Activated T-helper 1 cell treated with Interleukin-2 at 50 U/mL for 16 hours (primary cell): ENCODE results near the gene BTRC.
"Not testable (repeated sequence)": the region's sequence is repeated elsewhere in the genome, so short reads cannot be mapped to it uniquely, and the experiment has no call there.

ENCODE experiments used
- DNase-seq: peaks from one replicate; pipeline ENCODE4 v3.0.0-alpha.2; 2020; ENCODE audit warnings: low read depth

Gene BTRC

DNA sequence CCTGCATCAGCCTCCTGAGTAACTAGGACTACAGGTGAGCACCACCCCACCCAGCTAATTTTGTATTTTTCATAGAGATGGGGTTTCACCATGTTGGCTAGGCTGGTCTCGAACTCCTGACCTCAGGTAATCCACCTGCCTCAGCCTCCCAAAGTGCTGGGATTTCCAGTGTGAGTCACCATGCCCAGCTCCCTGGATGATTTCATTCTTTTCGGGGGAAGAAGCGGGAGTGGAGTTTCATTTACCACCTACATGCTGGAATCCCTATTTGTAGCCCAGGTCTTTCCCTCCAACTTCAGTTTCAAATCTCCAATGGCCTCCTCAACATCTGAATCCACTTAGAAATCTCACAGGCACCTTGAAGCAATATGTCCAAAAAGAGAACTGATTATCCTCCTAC, 2.9 kb upstream of the BTRC start:
- DNase-seq = no peak

- DNase-seq = no peak
These were observed 2.5 kb upstream of the BTRC start for GRCh38 chr10:101351477-101351876.

DNA sequence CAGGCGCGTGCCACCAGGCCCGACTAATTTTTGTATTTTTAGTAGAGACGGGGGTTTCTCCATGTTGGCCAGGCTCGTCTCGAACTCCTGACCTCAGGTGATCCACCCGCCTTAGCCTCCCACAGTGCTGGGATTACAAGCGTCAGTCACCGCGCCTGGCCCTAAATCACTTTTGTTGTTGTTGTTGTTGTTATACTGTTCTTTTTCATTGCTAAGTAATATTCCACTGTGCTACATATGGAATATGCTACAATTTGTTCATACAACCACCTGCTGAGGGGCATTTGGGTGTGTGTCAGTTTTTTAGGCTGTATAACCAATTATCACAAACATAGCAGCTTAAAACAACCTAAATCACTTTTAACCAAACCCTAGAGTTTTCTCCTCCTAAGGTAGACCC, 1.1 kb upstream of the BTRC start:
- not testable (repeated sequence) for DNase-seq

DNA sequence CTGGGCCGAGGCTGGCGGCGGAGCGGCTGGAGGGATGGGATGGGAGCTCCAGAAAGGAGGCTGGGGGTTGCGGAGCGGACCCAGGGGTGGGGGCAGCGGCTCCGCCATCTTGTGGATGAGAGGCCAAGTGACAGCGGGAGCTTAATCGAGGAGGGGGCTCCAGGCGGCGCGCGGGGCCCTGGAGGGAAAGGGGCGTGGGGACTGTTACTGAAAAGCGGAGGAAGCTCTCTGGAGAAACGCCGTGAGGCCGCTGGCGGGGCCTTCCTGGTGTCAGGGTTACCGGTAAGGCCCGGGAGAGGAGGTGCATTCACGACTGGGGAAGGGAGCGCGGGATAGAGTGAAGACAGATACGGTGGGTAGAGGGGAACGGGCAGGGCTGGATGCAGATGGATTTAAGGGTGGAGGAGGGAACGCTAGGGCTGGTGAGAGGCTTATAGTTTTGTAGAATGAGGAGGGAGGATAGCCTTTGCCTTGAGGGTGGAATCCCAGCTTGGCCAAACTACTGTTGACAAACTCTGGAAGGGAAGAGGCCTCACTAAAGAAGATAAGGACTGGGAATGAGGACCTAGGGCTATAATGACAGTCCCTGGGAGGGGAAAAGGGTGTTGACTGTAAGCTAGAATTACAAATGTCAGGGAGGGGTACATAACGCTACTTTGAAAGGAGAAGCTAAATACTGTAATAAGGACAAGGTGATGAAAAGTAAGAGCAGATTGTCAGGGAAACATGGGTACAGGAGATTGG, 535 bp downstream of the BTRC start:
- DNase-seq = peak; percentile 12

DNA sequence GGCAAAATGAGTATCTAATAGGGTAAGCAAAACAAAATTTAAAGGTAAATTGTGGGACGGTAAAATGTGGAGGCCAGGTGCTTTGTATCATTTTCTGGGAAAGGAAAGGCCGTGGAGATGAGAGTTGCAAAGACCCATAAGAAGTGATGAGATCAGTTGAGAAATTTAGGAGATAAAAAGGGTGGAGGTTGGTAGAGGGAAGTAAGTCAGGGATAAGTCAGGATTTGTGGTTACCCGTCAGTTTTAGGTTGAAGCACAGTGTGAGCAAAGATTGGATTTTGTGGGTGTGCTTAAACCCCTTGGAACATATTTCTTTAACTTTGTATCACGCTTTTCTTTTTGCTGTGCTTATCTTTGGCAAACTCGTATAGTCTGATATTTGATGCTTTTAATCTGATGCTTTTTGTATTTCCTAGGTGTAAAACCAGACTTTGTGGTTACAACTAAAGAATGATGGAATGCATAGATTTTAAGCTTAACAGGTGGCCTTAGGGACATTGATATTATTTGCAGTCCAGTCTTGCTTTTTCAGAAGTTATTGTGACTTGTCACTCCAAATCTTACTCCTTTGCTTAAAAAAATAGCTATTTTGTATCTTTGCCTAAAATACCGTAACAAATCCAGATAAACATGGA, 1.2 kb downstream of the BTRC start:
- DNase-seq = no peak

DNA sequence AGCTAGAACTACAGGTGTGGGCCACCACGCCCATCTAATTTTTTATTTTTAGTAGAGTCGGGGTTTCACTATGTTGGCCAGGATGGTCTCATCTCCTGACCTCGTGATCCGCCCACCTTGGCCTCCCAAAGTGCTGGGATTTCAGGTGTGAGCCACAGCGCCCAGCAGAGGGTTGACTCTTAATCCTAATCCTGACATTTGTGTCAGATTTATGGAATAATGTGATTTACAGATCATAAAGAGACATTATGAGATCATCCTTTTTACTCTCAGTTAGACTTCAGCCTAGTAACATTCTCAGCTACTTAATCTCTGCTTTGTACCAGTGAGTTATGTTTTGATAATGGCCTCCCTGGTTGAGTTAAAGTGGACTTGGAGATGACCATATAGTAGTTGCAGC, 2.2 kb downstream of the BTRC start:
- no peak for DNase-seq

DNA sequence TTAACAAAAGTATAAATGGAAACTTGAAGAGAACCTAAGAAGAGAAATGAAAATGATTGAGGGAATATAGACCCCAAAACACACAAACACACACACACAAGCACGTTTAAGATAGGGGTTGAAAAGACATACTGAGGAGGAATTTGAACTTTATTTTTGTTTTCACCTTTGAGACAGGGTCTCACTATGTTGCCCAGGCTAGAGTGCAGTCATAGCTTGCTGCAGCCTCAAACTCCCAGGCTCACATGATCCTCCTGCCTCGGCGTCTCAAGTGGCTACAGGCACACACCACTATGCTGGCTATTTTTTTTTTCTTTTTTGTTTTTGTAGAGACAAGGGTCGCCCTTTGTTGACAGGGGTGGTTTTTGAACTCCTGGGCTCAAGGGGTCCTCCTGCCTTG, 4.0 kb downstream of the BTRC start:
- no peak for DNase-seq

DNA sequence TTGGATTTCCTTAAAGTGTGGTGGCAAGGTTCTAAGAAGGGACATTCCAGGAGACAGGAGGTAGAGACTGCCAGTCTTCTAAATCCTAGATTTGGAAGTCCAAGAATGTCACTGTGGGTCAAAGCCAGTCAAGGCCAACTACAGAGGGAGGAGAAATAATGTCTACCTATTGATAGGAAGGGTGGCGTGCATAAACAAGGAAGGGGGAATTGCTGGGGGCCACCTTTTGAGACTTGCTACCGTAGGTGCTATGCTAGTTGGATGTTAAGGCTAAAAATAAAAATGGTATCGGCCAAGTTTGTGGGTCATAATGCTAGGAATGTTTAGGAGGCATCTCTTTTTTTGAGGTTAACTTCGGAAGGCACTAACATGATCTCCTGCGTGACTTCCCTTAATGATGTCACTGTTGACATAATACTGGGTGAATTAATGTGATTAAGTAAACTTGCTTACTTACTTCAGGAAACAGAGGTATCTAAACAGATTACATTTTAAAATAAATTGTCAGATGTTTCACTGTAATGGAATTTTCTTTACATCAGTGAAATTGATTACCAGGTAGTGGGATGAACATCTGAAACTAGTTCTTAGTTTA, 4.8 kb downstream of the BTRC start:
- no peak for DNase-seq

DNA sequence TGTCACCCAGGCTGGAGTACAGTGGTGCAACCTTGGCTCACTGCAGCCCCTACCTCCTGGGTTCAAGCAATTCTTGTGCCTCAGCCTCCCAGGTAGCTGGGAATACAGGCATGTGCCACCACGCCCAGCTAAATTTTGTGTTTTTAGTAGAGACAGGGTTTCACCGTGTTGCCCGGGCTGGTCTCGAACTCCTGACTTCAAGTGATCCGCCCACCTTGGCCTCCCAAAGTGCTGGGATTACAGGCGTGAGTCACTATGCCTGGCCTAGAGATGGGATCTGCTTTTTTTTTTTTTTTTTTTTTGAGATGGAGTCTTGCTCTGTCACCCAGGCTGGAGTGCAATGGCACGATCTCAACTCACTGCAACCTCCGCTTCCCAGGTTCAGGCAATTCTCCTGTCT, 6.1 kb downstream of the BTRC start:
- not testable (repeated sequence) for DNase-seq

- DNase-seq = not testable (repeated sequence)
These were observed 6.9 kb downstream of the BTRC start for GRCh38 chr10:101360841-101361240.

DNA sequence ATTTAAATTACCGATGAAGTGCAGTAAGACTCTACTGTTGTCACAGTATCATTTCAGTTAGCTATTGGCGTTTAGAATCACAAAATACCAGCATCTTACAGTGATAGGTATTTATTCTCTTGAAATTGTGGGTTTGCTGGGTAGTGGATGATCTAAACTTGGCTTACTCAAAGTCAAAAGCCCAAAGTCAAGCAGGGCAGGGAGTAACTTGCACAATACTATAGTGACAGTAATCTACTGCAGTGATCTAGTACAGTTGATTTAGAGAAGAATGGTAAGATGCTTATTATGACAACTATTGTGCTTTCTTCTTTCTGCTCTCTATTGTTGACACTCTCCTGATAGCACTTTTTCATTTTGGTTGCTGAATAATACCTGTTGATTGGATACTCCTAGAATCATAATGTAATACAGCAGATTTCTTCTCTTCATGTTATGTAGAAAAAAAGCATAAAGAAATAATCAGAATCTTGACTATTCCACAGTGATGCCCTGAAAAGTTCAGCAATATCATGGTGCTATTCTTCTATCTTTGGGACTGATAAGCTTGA, 10.0 kb downstream of the BTRC start:
- no peak for DNase-seq

DNA sequence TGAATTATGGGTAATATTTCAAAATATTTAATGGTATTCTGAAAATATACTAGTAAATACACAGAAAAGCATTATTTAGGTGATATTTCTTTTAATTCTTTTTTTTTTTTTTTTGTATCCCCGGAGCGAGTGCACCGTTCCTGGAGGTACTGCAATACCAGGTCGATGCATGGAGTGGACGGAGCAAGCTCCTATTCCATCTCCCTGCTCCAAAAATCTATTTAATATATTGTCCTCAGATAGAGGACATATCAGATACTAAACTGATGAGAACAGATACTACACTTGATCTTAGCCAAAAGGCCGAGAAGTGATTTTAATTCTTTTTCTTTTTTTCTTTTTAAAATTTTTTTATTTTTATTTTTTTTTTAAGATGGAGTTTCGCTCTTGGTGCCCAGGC, 10.8 kb downstream of the BTRC start:
- DNase-seq = no peak

- DNase-seq = no peak
These were observed 13.8 kb downstream of the BTRC start for GRCh38 chr10:101367569-101368453.

- DNase-seq = no peak
These were observed 19.1 kb downstream of the BTRC start for GRCh38 chr10:101373063-101373462.

- not testable (repeated sequence) for DNase-seq
These were observed 20.0 kb downstream of the BTRC start for GRCh38 chr10:101373993-101374392.

GRCh38 chr10:101375076-101375475, 21.1 kb downstream of the BTRC start:
- no peak for DNase-seq

- no peak for DNase-seq
These were observed 25.8 kb downstream of the BTRC start for GRCh38 chr10:101379663-101380352.

- no peak for DNase-seq
These were observed 26.5 kb downstream of the BTRC start for GRCh38 chr10:101380353-101381017.

DNA sequence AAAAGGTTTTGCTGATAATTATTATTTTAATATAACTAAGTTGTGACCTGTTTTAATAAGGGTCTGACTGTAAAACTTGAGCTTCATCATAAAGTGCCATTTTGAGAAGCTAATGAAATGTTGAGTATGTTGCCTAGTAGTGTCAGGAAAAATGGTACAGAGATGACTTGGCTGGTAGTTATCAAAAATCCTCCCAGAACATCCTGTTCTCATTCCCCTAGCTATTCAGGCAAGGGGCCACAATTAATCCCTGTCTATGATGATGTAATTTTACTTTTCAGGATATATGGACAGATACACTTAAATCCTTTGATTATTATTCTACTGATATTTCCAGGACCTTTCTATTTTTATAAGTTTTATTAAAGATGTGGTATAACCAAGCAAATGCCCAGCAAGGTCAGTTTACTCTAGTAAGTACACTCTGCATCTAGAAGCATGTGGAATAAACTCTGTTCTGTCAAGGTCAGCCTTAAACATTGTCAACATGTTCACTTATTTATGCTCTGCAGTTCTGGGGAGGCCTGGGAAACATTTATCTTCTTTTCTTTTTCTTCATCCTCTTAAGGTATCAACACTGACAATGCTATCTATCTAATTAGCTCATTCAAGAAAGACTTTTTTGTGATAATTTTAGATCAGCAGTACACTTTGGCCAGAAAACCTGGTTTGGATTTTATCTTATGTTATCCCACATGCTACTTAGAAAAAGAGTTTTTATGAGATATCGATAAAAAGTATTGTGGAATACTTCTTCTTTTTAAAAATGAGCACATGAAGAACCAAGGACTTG, 32.1 kb downstream of the BTRC start:
- no peak for DNase-seq

GRCh38 chr10:101386659-101387259, 32.8 kb downstream of the BTRC start:
- no peak for DNase-seq
